Epidermal melanocyte (primary cell): ENCODE measurements around the gene SFRP5.

Experiments used
- DNase-seq: peaks from one replicate; pipeline ENCODE4 v3.0.0; 2011; ENCODE audit warnings: low spot score; ENCODE audit not compliant: insufficient read length

SFRP5 gene

DNA sequence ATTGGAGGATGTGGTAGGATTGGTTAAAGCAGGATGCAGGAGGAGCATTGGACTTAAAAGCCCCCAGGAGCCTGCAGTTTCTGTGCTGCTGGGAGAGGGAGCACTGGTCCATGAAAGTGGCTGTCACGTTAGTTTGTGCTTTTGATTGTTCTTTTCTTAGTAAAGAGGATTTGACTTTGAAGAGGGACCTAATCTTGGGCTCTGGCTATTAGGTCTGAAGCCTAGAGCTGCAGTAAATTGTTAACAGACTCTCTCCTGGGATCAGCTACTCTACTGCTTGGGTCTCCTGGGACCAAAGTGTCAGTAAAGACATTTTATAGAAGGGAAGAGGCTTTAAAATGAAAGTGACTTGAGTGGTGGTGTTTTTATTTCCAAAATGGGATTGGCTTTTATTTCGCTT lies 31.2 kb downstream of the SFRP5 start:
- no peak for DNase-seq

- DNase-seq: no peak
These were observed 33.2 kb downstream of the SFRP5 start for GRCh38 chr10:97738616-97739015.

DNA sequence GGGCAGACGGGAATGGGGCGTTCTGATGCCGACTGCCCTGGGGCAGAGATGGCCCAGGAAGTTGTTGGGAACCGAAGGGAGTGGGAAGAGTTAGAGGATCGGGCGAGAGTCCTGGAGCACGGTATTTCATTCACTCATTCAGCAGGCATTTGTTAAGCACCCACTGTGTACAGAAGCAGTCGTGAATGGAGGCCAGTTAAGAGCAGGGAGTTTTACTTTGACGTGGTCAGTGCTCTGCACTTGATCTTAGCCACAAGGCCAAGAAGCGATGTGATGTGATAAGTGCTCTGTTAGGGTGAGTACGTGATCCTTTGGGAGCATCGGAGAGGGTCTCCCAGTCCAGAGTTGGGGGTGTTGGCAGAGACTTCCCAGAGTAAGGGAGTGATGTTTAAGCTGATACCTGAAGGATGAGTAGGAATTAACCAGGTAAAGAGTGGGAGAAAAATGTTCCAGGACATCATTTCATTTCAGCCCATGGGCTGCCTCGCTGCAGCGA lies 34.0 kb downstream of the SFRP5 start:
- no peak for DNase-seq

DNA sequence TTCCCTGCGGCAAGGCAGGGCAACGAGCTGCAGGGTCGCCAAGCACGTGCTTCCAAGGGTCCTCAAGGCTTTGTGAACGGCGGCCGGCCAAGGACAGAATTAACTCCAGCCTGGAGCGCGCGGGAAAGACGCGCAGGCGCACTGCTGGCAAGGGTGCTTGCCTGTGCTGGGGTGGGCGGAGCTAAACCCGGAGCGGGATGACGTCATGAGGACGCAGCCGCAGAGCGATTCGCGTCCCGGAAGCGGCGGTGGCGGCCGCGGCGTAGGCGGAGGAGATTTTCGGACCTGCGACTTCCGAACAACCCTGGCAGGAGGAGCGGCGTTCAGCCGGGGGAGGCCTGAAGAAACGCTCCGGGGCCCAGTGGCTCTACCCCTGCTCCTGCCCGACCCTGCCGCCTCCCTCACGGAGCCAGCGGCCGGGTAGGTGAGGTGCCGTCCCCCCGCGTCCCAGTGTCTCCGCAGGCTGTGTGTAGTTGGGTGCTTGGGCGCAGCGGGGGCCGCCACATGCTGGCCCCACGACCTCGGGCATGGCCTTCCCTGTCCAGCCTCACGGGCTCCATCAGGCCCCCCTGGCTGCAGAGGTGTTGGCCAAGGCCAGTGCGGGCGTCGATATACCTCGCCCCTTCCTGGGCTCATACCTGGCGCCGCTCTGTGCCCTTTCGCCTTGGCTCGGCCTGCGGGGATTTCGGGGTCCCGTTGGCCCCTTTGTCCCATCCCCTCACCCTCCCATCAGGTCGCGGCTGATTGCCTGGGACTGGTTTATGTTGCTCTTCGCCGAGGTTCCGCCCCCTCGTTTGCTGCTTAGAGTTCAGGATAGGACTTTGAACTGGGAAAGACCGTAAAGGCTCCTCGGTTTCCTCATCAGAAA lies 34.7 kb downstream of the SFRP5 start, which contains the start of gene ZFYVE27:
Gene ZFYVE27, plus strand, starts transcription at position 227 of the 868 bp plus-strand sequence. CDS start 1,350 bp downstream, outside the sequence.
- DNase-seq: peak; percentile 98

DNA sequence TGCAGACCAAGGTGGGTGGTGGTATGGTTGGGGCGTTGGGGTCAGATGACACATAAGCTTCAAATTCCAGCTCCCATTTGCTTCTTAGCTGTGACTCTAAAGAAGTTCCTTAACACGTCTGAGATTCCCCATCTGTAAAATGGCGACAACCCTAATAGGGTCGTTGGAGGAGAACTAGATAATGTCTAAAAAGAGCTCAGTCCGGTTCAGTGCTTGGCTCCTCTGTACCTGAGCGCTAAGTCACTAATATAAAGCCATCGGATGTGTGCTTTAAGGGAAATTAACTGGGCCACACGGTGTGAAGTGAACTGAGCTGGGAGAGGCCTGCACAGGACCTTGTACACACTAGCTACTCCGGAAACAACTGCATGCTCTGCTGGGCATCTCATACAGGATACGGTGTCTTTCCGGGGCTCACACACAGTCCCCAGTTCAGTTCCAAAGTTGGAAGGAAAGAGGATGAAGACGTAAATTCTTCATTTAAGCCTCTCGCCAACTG lies 35.3 kb downstream of the SFRP5 start:
- DNase-seq: no peak

DNA sequence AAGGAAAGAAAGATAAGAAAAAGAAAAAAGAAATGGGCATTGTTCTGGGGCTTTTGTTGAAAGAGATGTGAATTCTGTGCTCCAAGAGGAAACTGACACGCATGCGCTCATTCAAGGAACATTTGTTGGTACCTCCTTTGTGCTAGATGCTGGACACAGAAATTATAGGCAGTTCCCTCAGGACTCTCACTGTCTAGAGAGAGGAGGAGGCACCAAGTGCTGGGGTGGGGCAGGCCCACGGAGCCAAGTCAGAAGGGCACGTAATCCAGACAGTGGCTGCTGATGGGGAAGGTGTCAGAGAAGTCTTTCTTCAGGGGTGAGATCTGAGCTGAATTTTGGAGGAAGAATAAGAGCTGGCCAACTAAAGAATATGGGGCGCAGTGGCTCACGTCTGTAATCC lies 37.8 kb downstream of the SFRP5 start:
- no peak for DNase-seq

- no peak for DNase-seq
These were observed 38.5 kb downstream of the SFRP5 start for GRCh38 chr10:97733256-97733655.

DNA sequence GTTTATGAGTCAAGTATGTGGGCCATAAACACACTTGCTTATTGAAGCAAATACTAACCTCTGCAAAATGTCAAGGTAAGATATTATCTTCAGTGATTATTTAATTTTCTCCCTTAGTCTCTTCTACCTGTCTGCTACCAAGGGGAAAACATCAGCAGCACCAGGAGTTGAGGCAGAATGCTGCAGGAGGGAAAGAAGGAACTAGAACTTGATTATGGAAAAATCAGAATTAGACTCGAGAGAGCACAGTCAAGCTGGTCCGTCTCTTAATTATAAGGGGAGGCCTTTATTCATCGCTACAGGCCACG lies 39.8 kb downstream of the SFRP5 start:
- no peak for DNase-seq

- peak; percentile 67 for DNase-seq
These were observed 40.3 kb downstream of the SFRP5 start for GRCh38 chr10:97731346-97732051.

DNA sequence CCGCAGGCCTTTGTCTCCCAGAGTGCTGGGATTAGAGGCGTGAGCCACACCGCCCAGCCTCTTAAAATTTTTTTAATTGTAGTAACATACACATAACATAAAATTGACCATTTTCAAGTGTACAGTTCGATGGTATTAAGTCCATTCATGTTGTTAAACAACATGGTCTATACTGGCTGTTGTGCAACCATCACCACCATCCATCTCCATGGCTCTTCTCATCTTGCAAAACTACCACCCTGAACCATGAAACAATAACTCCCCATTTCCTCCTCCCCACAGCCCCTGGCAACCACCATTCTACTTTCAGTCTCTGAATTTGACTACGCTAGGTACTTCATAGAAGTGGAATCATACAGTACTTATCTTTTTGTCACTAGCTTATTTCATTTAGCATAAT lies 42.8 kb downstream of the SFRP5 start:
- no peak for DNase-seq

DNA sequence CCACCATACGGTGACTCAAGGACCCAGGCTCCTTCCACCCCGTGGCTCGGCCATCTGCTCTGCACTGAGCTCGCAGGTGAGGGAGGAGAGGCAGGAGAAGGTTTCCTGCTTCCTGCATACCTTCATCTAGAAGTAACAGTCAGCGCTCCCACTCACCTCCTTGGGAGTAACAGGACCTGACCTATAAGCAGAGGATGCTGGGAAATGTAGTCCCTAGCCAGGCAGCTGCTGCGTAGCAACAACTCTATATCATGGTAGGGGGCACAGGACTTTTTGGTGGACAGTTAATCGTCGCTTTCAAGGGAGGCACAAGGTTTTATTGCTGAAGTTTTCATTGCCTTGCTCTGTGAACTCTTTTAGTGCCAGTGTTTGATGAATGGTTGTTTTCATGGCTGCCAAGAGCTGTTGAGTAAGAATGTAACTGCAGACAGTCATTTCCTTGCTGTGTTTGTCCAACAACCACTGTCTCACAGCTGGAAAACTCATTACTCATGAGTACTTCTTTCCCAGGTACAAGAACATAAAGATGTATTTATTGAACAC lies 45.1 kb downstream of the SFRP5 start:
- no peak for DNase-seq

GRCh38 chr10:97724341-97724941 lies 47.4 kb downstream of the SFRP5 start:
- no peak for DNase-seq

GRCh38 chr10:97723001-97723400 lies 48.8 kb downstream of the SFRP5 start:
- no peak for DNase-seq

- DNase-seq: no peak
These were observed 49.7 kb downstream of the SFRP5 start for GRCh38 chr10:97721871-97722780.

DNA sequence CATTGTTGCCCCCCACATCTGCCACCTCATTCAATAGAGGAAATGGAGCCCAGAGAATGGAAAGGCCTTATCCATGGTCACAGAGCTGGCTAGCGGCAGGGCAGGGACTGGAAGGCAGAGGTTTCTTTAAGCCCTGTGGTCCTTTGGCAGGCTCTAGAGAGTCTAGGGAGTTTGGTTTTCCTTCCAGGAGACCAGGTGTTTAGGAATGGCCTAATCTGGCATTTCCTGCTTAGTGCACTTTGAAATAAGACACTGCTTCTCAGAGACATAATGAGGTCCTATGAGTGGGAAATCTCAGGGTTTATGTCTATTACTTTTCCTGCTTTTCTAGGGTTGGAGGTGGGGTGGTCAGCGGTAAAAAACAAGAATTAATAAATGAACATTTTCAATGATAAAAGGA lies 52.2 kb downstream of the SFRP5 start:
- no peak for DNase-seq

- no peak for DNase-seq
These were observed 53.1 kb downstream of the SFRP5 start for GRCh38 chr10:97718659-97719142.

GRCh38 chr10:97718178-97718577 lies 53.6 kb downstream of the SFRP5 start:
- peak; percentile 88 for DNase-seq

DNA sequence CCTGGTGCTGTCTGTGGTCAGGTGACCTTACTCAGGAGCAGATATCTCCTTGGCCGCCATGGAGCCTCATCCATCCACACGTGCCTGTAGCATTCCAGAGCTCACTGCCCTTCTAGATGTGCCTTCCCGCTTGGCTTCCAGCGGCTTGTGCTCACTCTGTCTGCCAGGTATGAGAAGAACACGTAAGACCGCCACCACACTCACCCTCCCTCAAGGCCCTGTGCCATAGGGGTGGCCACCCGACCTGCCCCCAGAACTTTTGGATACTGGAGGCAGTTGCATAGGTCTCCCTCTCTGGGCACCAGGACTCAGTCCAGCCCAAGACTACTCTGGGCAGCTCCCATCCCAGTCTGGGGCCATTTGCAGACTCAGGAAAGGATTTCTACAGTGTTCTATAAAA lies 54.2 kb downstream of the SFRP5 start:
- DNase-seq: no peak
